HG03066 (cell line): ENCODE data around the gene INAFM2.

Experiments
- ATAC-seq: cut with Tn5 transposase; IDR thresholded peaks from one replicate; pipeline ENCODE4 v1.9.1; 2021; ENCODE audit warnings: low read depth; ENCODE audit not compliant: unreplicated experiment

Gene INAFM2

DNA sequence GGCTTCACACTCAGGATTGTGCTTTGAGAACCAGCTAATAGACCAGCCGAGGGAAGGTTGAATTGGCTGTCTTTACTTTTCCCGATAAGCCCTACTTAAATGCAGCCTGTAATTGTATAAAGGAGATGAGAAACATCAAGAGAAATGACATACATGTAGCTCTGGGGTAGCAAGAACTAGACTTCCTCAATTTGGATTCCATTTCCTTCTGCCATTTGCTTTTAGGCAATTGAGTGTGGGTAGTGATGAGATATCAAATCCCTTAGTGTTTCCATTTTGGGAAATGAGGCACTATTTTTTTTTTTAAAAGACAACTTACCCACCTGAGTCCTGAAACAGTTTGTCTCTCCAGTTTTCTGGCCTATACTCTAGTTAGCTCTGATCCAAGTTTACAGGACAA lies 2.2 kb downstream of the INAFM2 start:
- no peak for ATAC-seq

- no peak for ATAC-seq
Measured at GRCh38 chr15:40327457-40327856, 4.0 kb downstream of the INAFM2 start.

DNA sequence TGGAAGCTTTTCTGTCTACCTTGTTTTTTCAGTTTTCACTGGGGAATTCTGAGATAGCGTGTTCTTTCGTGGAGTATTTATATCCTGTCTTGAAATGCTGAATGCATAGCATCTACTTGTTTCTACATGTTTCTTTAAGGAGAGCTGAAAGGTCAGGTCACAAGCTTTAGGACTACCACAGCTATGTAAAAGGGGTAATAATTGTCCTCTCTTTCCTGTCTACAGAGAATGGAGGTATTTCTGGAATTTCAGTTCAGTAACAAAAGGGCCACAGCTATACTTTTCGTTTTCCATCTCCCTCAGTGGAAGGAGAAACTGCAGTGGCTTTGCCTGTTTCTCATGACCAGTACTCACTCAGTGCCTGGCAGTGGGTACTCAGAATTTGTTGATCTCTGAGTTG lies 4.7 kb downstream of the INAFM2 start:
- no peak for ATAC-seq

- ATAC-seq = no peak
Measured at GRCh38 chr15:40328751-40329150, 5.3 kb downstream of the INAFM2 start.

DNA sequence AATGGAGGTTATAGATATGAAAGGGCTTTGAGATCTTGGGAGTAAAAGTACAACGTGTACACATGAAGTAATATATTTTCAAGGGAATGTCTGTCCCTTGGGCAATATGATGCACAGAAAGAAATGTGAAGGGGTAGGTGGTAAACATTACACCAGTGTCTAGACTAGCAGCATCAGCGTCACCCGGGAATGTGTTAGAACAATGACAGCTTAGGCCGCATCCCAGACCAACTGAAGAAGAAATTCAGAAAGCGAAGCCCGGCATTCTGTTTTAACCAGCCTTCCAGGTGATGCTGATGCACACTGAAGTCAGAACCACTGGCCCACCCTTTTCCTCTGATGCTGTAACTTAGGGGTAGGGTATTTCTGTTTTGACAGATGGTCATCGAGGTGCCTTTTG lies 6.3 kb downstream of the INAFM2 start:
- no peak for ATAC-seq

DNA sequence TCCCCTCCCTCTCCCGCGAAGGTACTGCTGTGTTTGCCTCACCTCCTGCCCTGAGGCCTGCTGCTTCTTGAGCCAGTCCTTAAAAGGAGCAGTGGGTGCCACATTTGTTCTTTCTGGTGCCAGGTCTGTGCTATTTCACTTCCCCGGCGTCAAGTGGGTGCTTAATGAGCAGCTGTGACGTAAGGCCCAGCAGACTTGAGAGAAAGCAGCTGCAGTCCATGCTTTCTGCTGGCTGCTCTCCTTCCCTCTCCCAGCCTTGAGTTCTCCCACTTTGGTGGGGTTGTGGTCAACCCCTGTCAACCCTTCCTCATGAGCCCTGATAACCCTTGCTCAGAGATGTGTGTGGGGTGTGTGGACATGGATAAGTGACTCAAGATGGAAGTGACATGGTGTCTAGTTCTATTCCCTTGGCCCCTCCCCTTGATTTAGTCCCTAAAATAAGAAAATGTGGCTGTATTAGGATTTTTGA lies 6.9 kb downstream of the INAFM2 start:
- no peak for ATAC-seq

DNA sequence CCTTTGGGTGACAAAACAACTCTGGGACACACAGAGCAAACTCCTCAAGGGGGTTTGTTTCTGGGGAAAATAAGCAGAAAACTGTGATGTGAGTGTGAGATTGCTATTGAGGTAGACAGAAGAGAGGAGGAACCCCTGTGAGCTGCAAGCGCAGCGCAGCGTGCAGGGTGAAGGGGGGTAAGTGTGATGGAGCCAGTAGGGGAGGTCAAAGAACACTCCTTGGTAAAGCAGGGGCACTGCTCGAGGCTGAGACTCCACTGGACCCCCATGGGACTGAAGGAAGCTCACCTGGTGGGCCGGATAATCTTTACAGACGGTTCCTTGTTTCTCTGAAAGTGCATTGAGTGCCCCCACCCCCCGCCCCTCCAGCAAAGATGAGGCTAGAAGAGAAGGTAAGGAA lies 7.5 kb downstream of the INAFM2 start:
- ATAC-seq = no peak

- no peak for ATAC-seq
Measured at GRCh38 chr15:40331637-40332036, 8.1 kb downstream of the INAFM2 start.

GRCh38 chr15:40332113-40332781 lies 8.8 kb downstream of the INAFM2 start:
- no peak for ATAC-seq

GRCh38 chr15:40333922-40334492 lies 10.5 kb downstream of the INAFM2 start:
- no peak for ATAC-seq

GRCh38 chr15:40334541-40334940 lies 11.0 kb downstream of the INAFM2 start:
- ATAC-seq = no peak

DNA sequence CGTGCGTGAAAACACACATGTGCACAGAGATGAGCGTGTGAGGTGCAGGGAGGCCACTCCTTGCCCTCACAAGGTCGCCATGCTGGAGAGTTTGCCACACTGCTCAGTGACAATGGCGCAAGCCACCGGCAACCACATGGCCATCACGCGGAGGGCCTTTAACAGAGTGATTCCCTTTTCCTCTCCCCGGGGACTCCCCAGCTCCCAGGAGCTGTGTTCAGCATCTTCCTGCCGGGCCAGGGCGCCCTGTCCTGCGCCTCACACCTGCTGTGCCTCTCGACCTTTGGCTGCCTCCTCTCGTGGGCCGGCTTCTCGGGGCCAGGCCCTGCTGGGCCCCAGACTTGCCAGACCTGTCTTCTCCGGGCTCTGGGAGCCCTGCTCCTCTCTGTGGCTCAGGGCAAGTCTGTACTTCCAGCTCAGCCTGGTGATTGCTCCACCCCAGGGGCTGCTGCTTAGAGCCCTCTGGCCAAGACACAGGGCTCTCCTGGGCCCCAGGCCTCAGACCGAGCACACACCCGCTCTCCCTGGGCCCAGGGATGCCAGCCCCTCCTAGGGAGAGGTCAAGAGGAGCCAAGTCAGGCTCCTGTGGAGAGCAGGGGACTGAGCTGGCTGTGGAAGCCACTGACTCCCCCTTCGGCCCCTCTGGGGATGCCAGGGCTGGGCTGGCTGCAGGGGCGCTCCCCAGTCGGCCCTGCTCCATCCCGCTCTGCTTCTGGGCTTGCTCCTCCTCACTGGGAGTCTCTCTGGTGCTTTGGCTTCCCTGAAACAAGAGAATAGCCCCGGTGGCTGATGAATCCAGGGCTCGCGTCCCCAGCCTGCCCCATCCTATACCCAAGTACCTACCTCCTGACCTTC lies 11.7 kb downstream of the INAFM2 start:
- no peak for ATAC-seq

DNA sequence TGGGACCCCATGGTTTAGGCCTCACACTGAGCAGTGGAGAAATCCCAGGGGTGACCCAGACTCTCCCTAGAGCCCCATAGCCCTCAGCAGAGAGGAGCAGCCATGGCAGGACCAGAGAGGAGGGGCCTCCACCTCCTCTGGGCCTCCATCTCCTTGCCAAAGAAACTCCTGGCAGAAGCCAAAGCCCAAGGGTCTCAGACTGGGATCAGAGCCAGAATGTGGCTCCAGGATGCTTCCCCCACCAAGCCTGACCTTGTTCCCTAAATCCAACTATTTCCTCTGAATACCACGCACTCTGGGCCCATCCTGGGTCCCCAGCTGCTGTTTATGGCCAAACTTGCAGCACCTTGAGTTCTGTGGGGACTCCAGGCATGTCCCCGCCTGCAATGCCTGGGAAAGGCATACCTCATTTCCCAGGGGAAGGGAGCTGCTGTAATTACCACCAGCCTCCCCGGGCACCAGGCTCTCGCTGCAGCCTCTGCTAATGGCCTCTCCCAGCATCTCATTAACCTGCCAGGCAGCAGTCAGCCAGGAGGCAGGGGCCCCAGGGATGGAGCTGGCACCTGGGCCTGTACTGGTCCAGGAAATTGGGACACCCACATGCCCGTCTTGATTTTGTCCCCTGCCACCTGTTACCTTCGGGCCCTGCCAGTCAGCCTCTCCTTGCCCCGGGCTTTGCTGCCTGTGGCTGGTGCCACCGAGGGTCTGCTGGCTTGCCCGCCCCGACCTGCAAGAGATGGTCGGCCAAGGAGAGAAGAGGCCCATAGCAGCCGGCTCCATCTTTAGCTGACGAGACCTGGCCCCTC lies 12.6 kb downstream of the INAFM2 start:
- no peak for ATAC-seq

DNA sequence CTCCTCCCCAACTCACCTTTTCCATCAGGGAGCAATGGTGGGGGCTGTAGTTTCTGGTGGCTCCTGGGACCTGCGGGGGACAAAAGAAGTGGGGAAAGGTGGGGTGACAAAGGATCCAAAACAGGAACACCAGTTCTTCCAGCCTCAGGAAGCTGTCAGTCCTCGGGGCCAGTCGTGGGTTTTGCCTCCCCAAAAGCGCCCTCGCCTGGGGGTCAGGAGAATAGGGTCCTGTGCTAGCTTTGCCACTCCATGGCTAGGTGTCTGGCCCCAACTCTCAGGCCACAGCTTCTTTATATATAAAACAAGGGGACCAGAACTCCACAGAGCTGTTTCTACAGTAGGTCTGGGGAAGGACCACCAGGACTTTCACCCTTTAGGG lies 13.2 kb downstream of the INAFM2 start:
- ATAC-seq = no peak

GRCh38 chr15:40337597-40337996 lies 14.1 kb downstream of the INAFM2 start:
- no peak for ATAC-seq

- ATAC-seq = no peak
Measured at GRCh38 chr15:40338041-40338657, 14.7 kb downstream of the INAFM2 start.

- ATAC-seq = no peak
Measured at GRCh38 chr15:40338921-40339620, 15.6 kb downstream of the INAFM2 start.

- ATAC-seq = no peak
Measured at GRCh38 chr15:40339621-40339945, 16.1 kb downstream of the INAFM2 start.

DNA sequence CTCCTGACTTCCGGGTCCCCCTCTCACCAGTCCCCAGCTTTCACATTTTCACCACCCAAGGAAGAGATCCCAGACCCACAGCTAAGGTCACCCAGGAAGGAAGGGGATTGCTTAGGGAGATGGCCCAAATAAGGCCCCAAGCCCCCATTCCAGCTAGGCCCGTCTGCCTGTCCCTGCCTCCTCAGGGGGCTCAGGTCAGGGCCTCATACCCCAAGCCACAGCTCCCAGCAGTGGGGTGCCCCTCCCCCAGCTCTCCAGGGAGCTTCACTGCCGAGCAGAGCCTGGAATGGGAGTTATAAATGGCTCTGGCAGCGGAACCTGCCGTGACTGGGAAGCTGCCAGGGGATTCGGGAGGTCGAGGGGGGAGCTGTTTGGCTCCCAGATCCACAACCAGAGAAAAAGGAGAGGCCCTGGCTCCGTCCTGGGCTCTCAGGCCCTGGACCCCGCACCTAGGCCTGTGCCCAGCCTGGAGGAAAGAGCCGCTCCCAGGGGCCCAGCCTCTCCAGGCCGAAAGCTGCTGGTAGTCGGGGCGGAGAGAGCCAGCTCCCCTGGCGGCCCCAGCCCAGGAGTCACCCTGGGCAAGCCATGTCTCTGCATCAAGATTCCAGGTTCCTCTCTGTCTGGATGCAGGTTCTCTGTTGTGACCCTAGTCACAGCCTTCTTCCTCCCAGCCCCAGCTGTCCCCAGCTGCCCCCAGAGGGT lies 16.7 kb downstream of the INAFM2 start:
- no peak for ATAC-seq
